Prostate gland (tissue), 2 donors: ENCODE results near the gene NFIX.

Experiments used
- POLR2A ChIP-seq: fragments of 450-650 bp; IDR thresholded peaks from one replicate; pipeline ENCODE4 v1.6.1; 2016; ENCODE audit warnings: antibody characterized with exemption, mild to moderate bottlenecking
- POLR2AphosphoS5 ChIP-seq: sonication (generic); formaldehyde crosslinking; IDR thresholded peaks from one replicate; pipeline ENCODE4 v1.6.1; 2017; ENCODE audit warnings: antibody characterized with exemption
- TF ChIP-seq, protein P1 (sequence below), 4 experiments: fragments of 200-600 bp in 2 of 4; fragments of 450-650 bp in 2 of 4; sonication (generic) in 2 of 4; IDR thresholded peaks; 1 replicate in 3 of 4; 2 replicates in 1 of 4; pipeline ENCODE4 v1.5.1; 2016 to 2019; ENCODE audit warnings: antibody characterized with exemption in 4 of 4, mild to moderate bottlenecking in 2 of 4, moderate library complexity in 2 of 4

DNA sequence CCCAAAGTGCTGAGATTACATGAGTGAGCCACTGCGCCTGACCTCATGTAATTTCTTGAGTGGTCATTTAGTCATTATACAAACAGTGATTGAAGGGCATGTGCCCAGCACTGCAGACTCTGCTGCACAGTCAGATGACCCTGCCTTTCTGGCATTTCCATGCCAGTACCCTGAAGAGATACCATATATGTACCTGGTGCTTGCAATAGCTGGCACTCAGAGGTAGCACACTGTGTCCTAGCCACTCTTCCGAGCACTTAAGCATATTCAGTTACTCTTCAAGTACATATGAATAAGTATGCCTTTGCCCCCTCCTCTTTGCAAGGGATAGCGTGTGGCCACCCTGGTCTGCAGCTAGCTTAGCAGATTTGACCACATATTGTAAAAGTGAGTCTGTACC lies 139.4 kb downstream of the NFIX start:
- TF ChIP-seq, protein P1, sequence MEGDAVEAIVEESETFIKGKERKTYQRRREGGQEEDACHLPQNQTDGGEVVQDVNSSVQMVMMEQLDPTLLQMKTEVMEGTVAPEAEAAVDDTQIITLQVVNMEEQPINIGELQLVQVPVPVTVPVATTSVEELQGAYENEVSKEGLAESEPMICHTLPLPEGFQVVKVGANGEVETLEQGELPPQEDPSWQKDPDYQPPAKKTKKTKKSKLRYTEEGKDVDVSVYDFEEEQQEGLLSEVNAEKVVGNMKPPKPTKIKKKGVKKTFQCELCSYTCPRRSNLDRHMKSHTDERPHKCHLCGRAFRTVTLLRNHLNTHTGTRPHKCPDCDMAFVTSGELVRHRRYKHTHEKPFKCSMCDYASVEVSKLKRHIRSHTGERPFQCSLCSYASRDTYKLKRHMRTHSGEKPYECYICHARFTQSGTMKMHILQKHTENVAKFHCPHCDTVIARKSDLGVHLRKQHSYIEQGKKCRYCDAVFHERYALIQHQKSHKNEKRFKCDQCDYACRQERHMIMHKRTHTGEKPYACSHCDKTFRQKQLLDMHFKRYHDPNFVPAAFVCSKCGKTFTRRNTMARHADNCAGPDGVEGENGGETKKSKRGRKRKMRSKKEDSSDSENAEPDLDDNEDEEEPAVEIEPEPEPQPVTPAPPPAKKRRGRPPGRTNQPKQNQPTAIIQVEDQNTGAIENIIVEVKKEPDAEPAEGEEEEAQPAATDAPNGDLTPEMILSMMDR (IDR thresholded peaks at IDR 0.05), result no peak
- TF ChIP-seq POLR2A, result no peak
- TF ChIP-seq POLR2AphosphoS5, result peak; percentile 34
